ENCODE data around the gene MGAT4B.
A peak's percentile ranks its signal among the peaks of the same experiment; 100 is the strongest.

The MGAT4B gene

GRCh38 chr5:179773686-179774040, 33.0 kb downstream of the MGAT4B start:
- no peak for DNase-seq (ENCODE audit: low read depth in 1 of 2, low spot score in 1 of 2)

GRCh38 chr5:179772351-179772750, 34.3 kb downstream of the MGAT4B start:
- DNase-seq (ENCODE audit: low read depth in 1 of 2, low spot score in 1 of 2), result no peak

- no peak for DNase-seq (ENCODE audit: low read depth in 1 of 2, low spot score in 1 of 2)
Observed at GRCh38 chr5:179771311-179771895, 35.3 kb downstream of the MGAT4B start.

GRCh38 chr5:179769796-179770195, 36.9 kb downstream of the MGAT4B start:
- no peak for DNase-seq (ENCODE audit: low read depth in 1 of 2, low spot score in 1 of 2)

- DNase-seq (ENCODE audit: low read depth in 1 of 2, low spot score in 1 of 2), result no peak
Observed at GRCh38 chr5:179769271-179769670, 37.4 kb downstream of the MGAT4B start.

GRCh38 chr5:179768326-179769085, 38.2 kb downstream of the MGAT4B start:
- no peak for DNase-seq (ENCODE audit: low read depth in 1 of 2, low spot score in 1 of 2)

GRCh38 chr5:179767496-179768100, 39.1 kb downstream of the MGAT4B start:
- DNase-seq (ENCODE audit: low read depth in 1 of 2, low spot score in 1 of 2), result no peak

- DNase-seq (ENCODE audit: low read depth in 1 of 2, low spot score in 1 of 2), result no peak
Observed at GRCh38 chr5:179766726-179767455, 39.8 kb downstream of the MGAT4B start.

- no peak for DNase-seq (ENCODE audit: low read depth in 1 of 2, low spot score in 1 of 2)
Observed at GRCh38 chr5:179766021-179766725, 40.5 kb downstream of the MGAT4B start.

- no peak for DNase-seq (ENCODE audit: low read depth in 1 of 2, low spot score in 1 of 2)
Observed at GRCh38 chr5:179765400-179765799, 41.3 kb downstream of the MGAT4B start.

GRCh38 chr5:179764056-179764455, 42.6 kb downstream of the MGAT4B start:
- no peak for DNase-seq (ENCODE audit: low read depth in 1 of 2, low spot score in 1 of 2)

- peak in 1 of 2 donors; percentile 39 for DNase-seq (ENCODE audit: low read depth in 1 of 2, low spot score in 1 of 2)
Observed at GRCh38 chr5:179763215-179763945, 43.3 kb downstream of the MGAT4B start.

GRCh38 chr5:179762781-179763176, 43.9 kb downstream of the MGAT4B start:
- no peak for DNase-seq (ENCODE audit: low read depth in 1 of 2, low spot score in 1 of 2)

GRCh38 chr5:179762079-179762780, 44.4 kb downstream of the MGAT4B start:
- DNase-seq (ENCODE audit: low read depth in 1 of 2, low spot score in 1 of 2), result no peak

- peak in 1 of 2 donors; percentile 23 for DNase-seq (ENCODE audit: low read depth in 1 of 2, low spot score in 1 of 2)
Observed at GRCh38 chr5:179759581-179760551, 46.8 kb downstream of the MGAT4B start.

- no peak for DNase-seq (ENCODE audit: low read depth in 1 of 2, low spot score in 1 of 2)
Observed at GRCh38 chr5:179758955-179759354, 47.7 kb downstream of the MGAT4B start.

- no peak for DNase-seq (ENCODE audit: low read depth in 1 of 2, low spot score in 1 of 2)
Observed at GRCh38 chr5:179755022-179755421, 51.6 kb downstream of the MGAT4B start.

- DNase-seq (ENCODE audit: low read depth in 1 of 2, low spot score in 1 of 2), result no peak
Observed at GRCh38 chr5:179753971-179754370, 52.7 kb downstream of the MGAT4B start.

Measured in activated CD4-positive, alpha-beta T cell treated with anti-CD3 and anti-CD28 coated beads, Interleukin-2, amount 50 U/mL, for 24 hours (primary cell).